ENCODE measurements around the gene DUSP8.

GRCh38 chr11:1540074-1540473 lies 32.0 kb downstream of the DUSP8 start:
- TF ChIP-seq CTCF (IDR thresholded peaks at IDR 0.05 in 2 of 3, conservative IDR thresholded peaks at IDR 0.05 in 1 of 3; ENCODE audit: borderline replicate concordance in 1 of 3, insufficient read depth in 1 of 3, low read depth in 2 of 3, low read length in 2 of 3) (no peak), POLR2A (IDR thresholded peaks at IDR 0.05; ENCODE audit: borderline replicate concordance, extremely low read depth, insufficient read depth, insufficient read length) (no peak), REST (IDR thresholded peaks at IDR 0.05; ENCODE audit: low read depth) (no peak), EZH2phosphoT487 (IDR thresholded peaks at IDR 0.05; ENCODE audit: borderline replicate concordance) (no peak), POLR2AphosphoS5 (IDR thresholded peaks at IDR 0.05; ENCODE audit: low read depth, low read length) (no peak), RAD21 (IDR thresholded peaks at IDR 0.05; ENCODE audit: low read depth) (no peak), CEBPB (IDR thresholded peaks at IDR 0.05; ENCODE audit: low read depth) (no peak), EZH2 (IDR thresholded peaks at IDR 0.05) (no peak), ZFX (IDR thresholded peaks at IDR 0.05) (no peak), ATF3 (IDR thresholded peaks at IDR 0.05) (no peak), FOSL1 (IDR thresholded peaks at IDR 0.05; ENCODE audit: low read depth) (no peak), YY1 (IDR thresholded peaks at IDR 0.05; ENCODE audit: extremely low read depth, insufficient replicate concordance, low read depth, low read length) (no peak), SP1 (IDR thresholded peaks at IDR 0.05; ENCODE audit: low read depth) (no peak)

Data from HCT116 (cell line).